HG03575 (cell line): ENCODE data around the gene NPAS3.

Experiments used
- ATAC-seq: cut with Tn5 transposase; IDR thresholded peaks from one replicate; pipeline ENCODE4 v1.9.1; 2021; ENCODE audit not compliant: unreplicated experiment, insufficient number of reproducible peaks, low FRiP score; ENCODE audit errors: extremely low read depth

Gene NPAS3

DNA sequence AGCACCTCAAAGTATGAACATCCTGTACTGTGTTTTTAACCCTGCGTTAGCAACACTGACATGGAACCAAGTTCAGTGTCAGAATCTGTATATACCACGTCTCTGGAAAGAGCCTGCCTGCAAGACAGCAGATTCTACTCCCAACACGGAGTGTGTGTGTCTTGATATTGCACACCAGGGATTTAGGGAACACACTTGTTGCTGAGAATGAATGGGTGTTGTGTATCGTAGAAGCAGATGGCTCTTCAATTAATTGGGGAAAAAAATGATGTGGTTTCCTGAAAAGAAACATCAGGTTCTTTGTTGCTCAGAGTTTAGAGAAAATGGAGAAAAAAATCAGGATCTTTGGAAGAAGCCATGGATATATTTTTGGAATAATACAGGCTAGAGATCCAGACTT is 841.4 kb downstream of the NPAS3 start:
- ATAC-seq = no peak

DNA sequence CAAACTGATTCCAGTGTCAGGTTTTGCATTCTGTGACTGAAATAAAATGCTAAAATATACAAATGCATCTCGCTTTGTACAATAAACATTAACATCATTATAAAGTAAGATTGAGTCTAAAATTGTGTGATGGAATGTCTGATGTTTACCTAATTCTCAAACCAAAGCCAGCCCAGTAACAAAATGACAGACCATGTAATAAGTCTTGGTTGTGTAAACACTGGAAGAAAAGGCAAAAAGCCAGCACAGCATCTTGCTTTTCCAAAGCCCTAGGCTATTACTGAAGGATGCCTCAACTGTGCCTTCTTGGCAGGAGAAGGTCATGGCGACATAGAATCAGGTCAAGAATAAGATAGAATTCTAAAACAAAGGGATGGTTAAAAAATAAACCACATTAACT is 842.6 kb downstream of the NPAS3 start:
- no peak for ATAC-seq

DNA sequence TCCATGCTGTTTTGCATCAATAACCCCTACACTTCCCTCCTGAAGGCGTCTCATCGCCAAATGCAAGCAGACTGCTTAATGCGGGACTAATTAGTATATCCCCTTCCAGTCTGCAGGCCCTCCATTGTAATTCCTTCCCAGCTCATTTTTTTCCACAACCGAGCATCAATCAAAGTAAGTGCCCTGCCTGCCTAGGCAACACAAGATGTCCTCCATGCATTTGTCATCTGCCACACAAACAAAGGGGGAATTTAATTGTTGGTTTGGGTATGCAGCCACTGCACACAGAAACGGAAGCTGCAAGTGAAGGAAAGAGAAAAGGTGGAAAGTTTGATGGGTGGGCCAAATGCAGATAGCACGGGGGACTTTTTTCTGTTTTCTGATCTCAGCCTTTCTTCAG is 844.2 kb downstream of the NPAS3 start:
- no peak for ATAC-seq

DNA sequence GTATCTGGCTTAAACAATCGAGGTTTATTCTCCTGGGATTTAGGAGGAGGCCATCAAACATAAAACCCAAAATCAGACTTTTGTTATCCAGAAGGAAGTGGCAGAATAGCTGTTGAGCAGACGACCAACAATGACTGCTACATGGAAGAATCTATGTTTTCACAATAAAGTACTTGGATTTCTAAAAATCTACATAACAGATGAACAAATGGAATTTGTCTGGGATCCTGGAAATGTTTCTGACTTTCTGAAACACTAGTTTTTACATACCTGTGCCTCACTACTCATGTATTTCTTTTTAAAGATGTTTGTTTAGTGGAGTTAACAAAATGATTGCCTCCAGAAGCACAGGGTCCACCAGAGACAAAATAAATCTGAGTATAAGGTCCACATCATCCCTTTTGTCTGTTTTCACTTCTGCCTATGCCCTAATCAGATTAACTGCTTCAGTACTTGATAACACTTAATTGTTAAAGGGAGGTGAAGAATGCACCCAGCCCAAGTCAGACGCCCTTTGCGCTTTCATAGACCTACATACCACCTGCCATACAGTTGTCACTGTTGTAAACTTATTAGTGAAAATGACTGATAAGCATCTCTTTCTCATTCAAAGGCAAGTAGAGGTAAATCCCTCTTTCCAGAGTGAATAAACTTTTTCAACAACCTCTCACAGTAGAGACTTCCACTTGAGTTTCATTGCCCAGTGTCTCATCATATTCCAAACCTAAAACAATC is 847.6 kb downstream of the NPAS3 start:
- ATAC-seq = no peak

DNA sequence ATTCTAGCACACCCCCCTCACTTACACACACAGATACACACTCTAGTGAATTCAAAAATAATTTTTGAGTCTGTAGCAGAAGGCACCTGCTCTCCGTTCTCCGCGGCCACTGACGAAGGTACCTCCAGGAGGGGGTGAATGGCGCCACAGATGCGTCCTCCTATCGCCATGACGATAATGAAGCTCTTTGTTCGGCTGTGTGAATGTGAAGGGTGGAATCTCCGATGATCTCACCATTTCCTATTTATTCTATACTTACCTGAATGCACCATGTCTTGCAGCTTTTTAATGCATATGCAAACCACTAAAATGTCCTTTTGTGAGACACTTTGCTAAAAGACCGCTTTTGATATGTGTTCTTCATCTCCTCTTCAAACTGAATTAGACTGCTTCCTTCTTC is 849.5 kb downstream of the NPAS3 start:
- no peak for ATAC-seq

- no peak for ATAC-seq
These were observed 852.3 kb downstream of the NPAS3 start for GRCh38 chr14:33790996-33791395.

DNA sequence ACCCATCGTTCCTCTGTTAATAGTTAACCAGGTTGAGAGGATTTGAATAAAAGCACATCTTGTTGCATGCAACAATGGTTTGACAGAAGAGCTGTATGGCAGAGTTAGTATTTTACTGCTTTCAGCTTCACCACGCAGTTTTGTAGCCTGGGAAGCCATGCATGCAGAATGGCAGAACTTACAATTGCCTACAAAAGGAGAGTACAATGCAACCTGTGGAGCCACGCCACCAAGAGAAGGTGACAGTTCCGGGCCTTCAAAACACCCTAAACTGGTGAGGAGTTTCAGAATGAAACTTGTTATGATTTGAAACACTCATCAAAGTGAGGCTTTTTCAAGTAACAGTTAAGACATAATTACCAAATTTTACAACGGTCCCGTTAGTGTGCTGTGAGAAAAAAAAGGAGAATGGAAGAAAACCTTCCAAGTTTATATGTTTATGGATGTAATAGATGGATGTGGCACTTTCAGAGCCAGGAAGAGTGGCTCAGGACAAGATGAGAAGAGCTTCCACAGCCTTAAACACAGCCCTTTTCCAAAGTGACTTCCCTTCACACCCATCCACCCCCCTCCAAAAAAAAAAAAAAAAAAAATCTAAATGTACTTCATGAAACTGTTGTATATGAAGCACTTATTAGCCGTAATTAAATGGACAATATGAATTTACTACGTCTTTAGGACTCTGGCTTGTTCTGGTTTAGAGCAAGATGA is 853.5 kb downstream of the NPAS3 start:
- peak; percentile 83 for ATAC-seq

DNA sequence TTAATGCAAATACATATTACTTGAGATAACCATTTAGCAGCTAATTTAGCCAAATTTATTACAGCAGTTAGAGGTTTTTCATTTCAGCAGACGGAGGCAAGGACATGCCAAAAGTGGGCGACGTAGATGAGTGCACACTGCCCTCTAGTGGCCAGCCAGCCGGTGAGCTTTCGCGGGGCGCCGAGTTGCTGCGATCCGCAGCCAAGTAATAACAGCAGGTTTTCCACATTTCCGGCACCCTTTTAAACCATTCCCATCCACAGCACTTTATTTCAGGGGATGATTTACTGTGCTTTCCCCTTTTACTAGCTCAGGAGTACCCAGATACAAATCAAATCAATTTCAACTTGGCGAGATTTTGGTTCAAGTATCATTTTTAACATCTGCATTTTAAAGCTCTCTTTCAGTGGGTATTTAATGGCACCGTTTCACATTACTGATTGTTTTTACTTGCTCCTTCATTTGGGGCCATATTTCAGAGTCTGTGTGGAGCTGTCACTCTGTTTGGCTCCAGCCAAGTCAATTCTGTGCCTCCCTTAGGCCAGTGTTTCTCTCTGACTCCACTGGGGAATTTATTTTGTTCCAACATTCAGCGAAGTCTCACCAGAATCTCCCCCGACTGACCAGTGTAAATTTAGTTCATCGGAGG is 854.2 kb downstream of the NPAS3 start:
- ATAC-seq = no peak

DNA sequence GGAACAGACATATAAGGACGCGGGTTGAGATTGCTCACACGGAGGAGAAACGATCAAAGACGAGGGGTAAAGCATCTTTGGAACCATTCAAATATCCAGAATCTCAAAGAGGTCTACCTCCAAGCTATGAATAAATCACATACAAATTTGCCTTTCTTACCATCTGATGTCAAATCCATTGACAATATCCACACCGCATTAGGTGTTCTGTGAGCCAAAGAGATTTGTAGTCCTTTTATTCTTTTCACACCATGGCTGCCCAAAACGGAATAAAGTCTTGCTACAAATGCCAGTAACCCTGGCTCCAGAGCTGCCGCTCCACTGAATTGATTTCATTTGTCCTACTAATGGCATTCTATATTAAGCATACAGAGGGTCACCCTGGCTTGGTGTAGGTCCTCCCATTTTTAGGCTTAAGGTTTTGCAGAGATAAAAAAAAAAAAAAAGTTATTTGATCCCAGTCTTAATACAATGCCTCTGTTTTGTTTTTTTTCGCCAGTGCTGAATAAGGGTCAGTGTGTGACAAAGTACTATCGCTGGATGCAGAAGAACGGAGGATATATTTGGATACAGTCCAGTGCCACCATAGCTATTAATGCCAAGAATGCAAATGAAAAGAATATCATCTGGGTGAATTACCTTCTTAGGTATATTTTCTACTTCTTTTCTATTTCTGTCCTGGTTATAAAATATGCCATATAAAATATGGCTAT is 854.9 kb downstream of the NPAS3 start:
- ATAC-seq = no peak

- no peak for ATAC-seq
These were observed 856.2 kb downstream of the NPAS3 start for GRCh38 chr14:33794791-33795305.

DNA sequence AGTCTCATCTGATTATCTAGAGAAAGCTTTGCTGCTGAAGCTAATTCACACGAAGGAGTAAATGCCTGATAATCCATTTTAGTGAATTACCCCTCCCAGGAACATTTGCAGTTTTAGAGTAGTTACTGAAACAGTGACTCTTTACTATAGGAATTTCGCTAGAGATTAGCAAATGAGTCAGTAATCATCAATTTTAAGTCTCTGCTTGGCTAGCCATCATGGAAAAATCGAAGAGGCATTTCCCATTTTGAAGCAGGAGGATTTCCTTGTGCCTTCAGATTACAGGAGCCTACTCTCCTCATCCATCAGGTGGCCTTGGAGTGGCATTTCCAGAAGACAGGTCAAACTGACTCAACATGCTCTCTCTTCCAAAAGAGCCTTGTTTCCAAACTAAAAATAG is 857.7 kb downstream of the NPAS3 start:
- no peak for ATAC-seq

DNA sequence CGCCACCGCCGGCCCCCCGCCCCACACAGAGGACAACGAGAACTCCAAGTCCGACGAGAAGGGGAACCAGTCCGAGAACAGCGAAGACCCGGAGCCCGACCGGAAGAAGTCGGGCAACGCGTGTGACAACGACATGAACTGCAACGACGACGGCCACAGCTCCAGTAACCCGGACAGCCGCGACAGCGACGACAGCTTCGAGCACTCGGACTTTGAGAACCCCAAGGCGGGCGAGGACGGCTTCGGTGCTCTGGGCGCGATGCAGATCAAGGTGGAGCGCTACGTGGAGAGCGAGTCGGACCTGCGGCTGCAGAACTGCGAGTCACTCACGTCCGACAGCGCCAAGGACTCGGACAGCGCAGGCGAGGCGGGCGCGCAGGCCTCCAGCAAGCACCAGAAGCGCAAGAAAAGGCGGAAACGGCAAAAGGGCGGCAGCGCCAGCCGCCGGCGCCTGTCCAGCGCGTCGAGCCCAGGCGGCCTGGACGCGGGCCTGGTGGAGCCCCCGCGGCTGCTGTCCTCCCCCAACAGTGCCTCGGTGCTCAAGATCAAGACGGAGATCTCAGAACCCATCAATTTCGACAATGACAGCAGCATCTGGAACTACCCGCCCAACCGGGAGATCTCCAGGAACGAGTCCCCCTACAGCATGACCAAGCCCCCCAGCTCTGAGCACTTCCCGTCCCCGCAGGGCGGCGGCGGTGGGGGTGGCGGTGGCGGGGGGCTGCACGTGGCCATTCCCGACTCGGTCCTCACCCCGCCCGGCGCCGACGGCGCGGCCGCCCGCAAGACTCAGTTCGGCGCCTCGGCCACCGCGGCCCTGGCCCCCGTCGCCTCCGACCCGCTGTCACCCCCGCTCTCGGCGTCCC is 861.3 kb downstream of the NPAS3 start:
- no peak for ATAC-seq

- ATAC-seq = no peak
These were observed 862.1 kb downstream of the NPAS3 start for GRCh38 chr14:33800735-33801163.

DNA sequence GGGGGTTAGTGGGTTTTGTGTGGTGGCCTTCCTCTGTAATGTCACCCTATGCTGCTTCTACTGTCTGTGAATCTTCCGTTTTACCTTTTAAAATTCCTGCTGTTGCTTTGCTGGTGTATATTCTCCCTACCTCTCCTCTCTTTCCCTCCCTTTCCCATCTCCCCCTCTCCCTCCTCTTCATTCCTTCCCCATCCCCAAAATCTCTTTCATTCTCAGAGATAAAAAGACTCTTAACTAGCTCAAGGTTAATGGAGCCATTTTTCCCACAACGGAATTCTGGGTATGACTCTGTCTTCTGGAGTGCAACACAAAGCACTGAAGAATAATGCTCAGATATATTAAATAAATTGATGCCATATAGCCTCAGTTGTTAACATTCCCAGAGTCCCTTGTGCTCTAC is 864.1 kb downstream of the NPAS3 start:
- ATAC-seq = no peak

DNA sequence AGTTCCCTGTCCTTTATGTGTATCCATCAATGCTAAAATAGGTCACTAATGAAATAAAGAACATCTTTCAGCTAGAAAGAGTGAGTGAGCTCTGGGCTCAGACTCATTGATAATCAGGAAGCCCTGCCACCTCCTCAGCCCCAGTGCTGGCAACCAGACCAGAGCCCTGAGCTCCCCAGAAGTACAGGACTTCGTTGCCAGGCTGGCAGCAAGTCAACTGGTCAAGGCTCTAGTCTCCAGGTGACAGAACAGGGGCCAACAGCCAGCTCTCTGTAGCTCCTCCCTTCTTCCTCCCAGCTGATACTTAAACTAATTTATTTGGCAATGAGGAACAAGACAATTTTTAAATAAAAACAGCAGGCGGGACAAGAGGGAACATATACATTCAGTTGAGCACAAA is 866.9 kb downstream of the NPAS3 start:
- ATAC-seq = no peak

- no peak for ATAC-seq
These were observed 868.2 kb downstream of the NPAS3 start for GRCh38 chr14:33806905-33807304.

- ATAC-seq = no peak
These were observed 869.5 kb downstream of the NPAS3 start for GRCh38 chr14:33808187-33808586.

DNA sequence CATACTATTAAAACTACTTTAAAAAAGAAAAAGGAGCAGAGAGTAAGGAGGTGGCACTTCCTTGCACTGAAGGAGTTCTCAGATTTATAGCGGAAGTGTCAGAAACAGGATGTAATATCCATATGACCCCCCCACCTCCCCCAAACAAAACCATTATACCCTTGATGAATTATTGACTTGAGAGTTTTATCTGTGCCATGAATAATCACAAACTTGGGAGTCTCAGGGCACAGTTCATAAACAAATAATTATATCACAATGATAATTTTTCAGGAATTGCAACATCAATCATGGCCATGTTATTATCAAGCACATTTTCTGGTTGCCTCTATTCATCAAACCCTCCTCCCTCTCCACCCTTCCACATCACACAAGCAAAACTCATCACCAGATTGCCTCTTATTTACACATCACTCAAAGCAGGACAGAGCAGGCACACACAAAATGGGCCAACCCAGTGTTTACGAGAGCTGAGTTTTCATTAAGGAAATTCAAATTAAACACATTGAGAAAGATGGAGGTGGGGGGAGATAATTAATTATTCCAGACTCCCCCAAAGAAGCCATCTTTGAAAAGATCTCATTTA is 870.8 kb downstream of the NPAS3 start:
- no peak for ATAC-seq
